Liver (tissue), 9 donors: Measurements from ENCODE around the gene AFF2. TPM values are rescaled to one million over a fixed set of nuclear protein-coding genes. Genes with fewer than 3 reads are reported as not detected.

ENCODE experiments used
- DNase-seq: peaks from one replicate; pipeline ENCODE4 v3.0.0-alpha.2; 2017; ENCODE audit warnings: low spot score
- H3K27ac ChIP-seq, 2 donors: one replicate each; pipeline ENCODE4 v1.7.0; 2013; ENCODE audit warnings: inconsistent platforms in 2 of 2, low read length in 2 of 2, control low read depth in 1 of 2, low read depth in 1 of 2, mild to moderate bottlenecking in 1 of 2
- H3K27me3 ChIP-seq, 4 donors: one replicate each; pipeline versions ENCODE4 v1.6.1 to v1.7.0; 2013; ENCODE audit warnings: low read length in 3 of 4, inconsistent platforms in 1 of 4, mild to moderate bottlenecking in 1 of 4, moderate library complexity in 1 of 4; ENCODE audit not compliant: control insufficient read depth in 4 of 4, insufficient read depth in 4 of 4
- H3K36me3 ChIP-seq, 4 donors: one replicate each; pipeline versions ENCODE4 v1.6.1 to v1.7.0; 2013; ENCODE audit warnings: low read length in 3 of 4, mild to moderate bottlenecking in 3 of 4, low read depth in 1 of 4, moderate library complexity in 1 of 4; ENCODE audit not compliant: control insufficient read depth in 4 of 4, insufficient read depth in 3 of 4
- H3K4me1 ChIP-seq, 4 donors: one replicate each; pipeline versions ENCODE4 v1.6.1 to v1.7.0; 2013; ENCODE audit warnings: low read length in 3 of 4, mild to moderate bottlenecking in 3 of 4, moderate library complexity in 1 of 4; ENCODE audit not compliant: control insufficient read depth in 4 of 4, insufficient read depth in 4 of 4
- H3K4me3 ChIP-seq, 3 donors: one replicate each; pipeline versions ENCODE4 v1.6.1 to v1.7.0; 2013; ENCODE audit warnings: low read length in 3 of 3, control low read depth in 1 of 3, low read depth in 1 of 3, mild to moderate bottlenecking in 1 of 3
- H3K9ac ChIP-seq, 2 donors: one replicate each; pipeline ENCODE4 v1.7.0; 2013; ENCODE audit warnings: low read length in 2 of 2, mild to moderate bottlenecking in 2 of 2, moderate library complexity in 2 of 2, control low read depth in 1 of 2, low read depth in 1 of 2
- H3K9me3 ChIP-seq, 4 donors: one replicate each; pipeline versions ENCODE4 v1.6.1 to v1.7.0; 2013; ENCODE audit warnings: low read length in 3 of 4; ENCODE audit not compliant: control insufficient read depth in 4 of 4
- ATF3 ChIP-seq: IDR thresholded peaks from 2 replicates; pipeline ENCODE4 v1.6.1; 2016; ENCODE audit warnings: antibody characterized with exemption
- CTCF ChIP-seq: fragments of 150-350 bp; IDR thresholded peaks from 2 replicates; pipeline ENCODE4 v1.5.1; 2017; ENCODE audit warnings: improper control_type of control experiment, low read depth, low read length; ENCODE audit not compliant: missing input control
- EGR1 ChIP-seq, 2 donors: IDR thresholded peaks; 2 replicates each; pipeline ENCODE4 v1.6.1; 2016 to 2018; ENCODE audit warnings: antibody characterized with exemption in 2 of 2, low read depth in 2 of 2
- FOXA1 ChIP-seq: IDR thresholded peaks from 2 replicates; pipeline ENCODE4 v1.6.1; 2016; ENCODE audit warnings: antibody characterized with exemption
- FOXA2 ChIP-seq: IDR thresholded peaks from 2 replicates; pipeline ENCODE4 v1.6.1; 2016; ENCODE audit warnings: antibody characterized with exemption
- GABPA ChIP-seq, 2 donors: IDR thresholded peaks in 1 of 2; conservative IDR thresholded peaks in 1 of 2; 2 replicates each; pipeline ENCODE4 v1.6.1; 2016; ENCODE audit warnings: antibody characterized with exemption in 2 of 2, mild to moderate bottlenecking in 1 of 2, moderate library complexity in 1 of 2
- HNF4A ChIP-seq, 2 donors: conservative IDR thresholded peaks; 2 replicates each; pipeline ENCODE4 v1.6.1; 2016; ENCODE audit warnings: antibody characterized with exemption in 2 of 2, mild to moderate bottlenecking in 2 of 2
- HNF4G ChIP-seq: IDR thresholded peaks from 2 replicates; pipeline ENCODE4 v1.6.1; 2016; ENCODE audit warnings: antibody characterized with exemption
- JUND ChIP-seq, 2 donors: IDR thresholded peaks; 2 replicates each; pipeline ENCODE4 v1.6.1; 2016; ENCODE audit warnings: antibody characterized with exemption in 2 of 2
- MAX ChIP-seq: IDR thresholded peaks from 2 replicates; pipeline ENCODE4 v1.6.1; 2016; ENCODE audit warnings: antibody characterized with exemption
- NR2F2 ChIP-seq: IDR thresholded peaks from 2 replicates; pipeline ENCODE4 v1.6.1; 2016; ENCODE audit warnings: antibody characterized with exemption
- RAD21 ChIP-seq, 2 donors: IDR thresholded peaks; 2 replicates each; pipeline ENCODE4 v1.6.1; 2016; ENCODE audit warnings: antibody characterized with exemption in 2 of 2, mild to moderate bottlenecking in 2 of 2
- REST ChIP-seq: IDR thresholded peaks from 2 replicates; pipeline ENCODE4 v1.6.1; 2016; ENCODE audit warnings: antibody characterized with exemption, mild to moderate bottlenecking
- RXRA ChIP-seq, 2 donors: IDR thresholded peaks; 2 replicates each; pipeline ENCODE4 v1.6.1; 2017 to 2018; ENCODE audit warnings: antibody characterized with exemption in 2 of 2, mild to moderate bottlenecking in 1 of 2
- SP1 ChIP-seq: IDR thresholded peaks from 2 replicates; pipeline ENCODE4 v1.6.1; 2018; ENCODE audit warnings: antibody characterized with exemption, mild to moderate bottlenecking
- TAF1 ChIP-seq: conservative IDR thresholded peaks from 2 replicates; pipeline ENCODE4 v1.6.1; 2016; ENCODE audit warnings: antibody characterized with exemption, mild to moderate bottlenecking
- YY1 ChIP-seq: IDR thresholded peaks from 2 replicates; pipeline ENCODE4 v1.6.1; 2016; ENCODE audit warnings: antibody characterized with exemption, mild to moderate bottlenecking
- ZBTB33 ChIP-seq: IDR thresholded peaks from 2 replicates; pipeline ENCODE4 v1.6.1; 2016; ENCODE audit warnings: antibody characterized with exemption
- WGBS: extraction: QIAGEN DNeasy Blood & Tissue Kit; methylation state at CpG from one replicate; pipeline ENCODE4 v1.1.7; 2013; 5-methylcytosine and 5-hydroxymethylcytosine counted together
- polyA plus RNA-seq, 2 donors: library from polyadenylated mRNA; stranded (reverse) in 1 of 2; unstranded in 1 of 2; fragments of 200-250 nt in 1 of 2; fragments of >200 nt in 1 of 2; fragmentation: Nextera tagmentation in 1 of 2; extraction: Ambion mirVana in 1 of 2; gene quantifications; one replicate each; pipeline versions ENCODE4 v1.2.1 to v1.2.3, GENCODE V29; 2013 to 2015
- total RNA-seq, 2 donors: library from RNA; depleted of rRNA; stranded (reverse); fragments of >200 nt; gene quantifications; one replicate each; pipeline ENCODE4 v1.2.3, GENCODE V29; 2014
- donor health status: healthy.
- donor health status: healthy.
- donor health status: healthy.
- donor health status: healthy.
- donor health status: healthy.

AFF2 gene
- total and polyA plus RNA-seq, 4 donors: 0.01 to 1.6 (median 0.50) TPM; not detected in 1

- Histone ChIP-seq H3K4me3 (no peak overlapping the region), H3K4me1 (no peaks in the 10 kb centered on the region), H3K27me3 (no peaks in the 10 kb centered on the region), H3K9me3 (no peaks in the 10 kb centered on the region), H3K27ac (no peak overlapping the region), H3K9ac (no peak overlapping the region), H3K36me3 (no peaks in the 10 kb centered on the region)
- DNase-seq: no peak
- TF ChIP-seq ATF3 (no peak), CTCF (no peak), RAD21 (IDR thresholded peaks at IDR 0.05) (no peak), ZBTB33 (no peak), GABPA (IDR thresholded peaks at IDR 0.05 in 1 of 2, conservative IDR thresholded peaks at IDR 0.05 in 1 of 2) (no peak), YY1 (no peak), EGR1 (IDR thresholded peaks at IDR 0.05; ENCODE audit: low read depth in 2 of 2) (no peak), NR2F2 (no peak), FOXA2 (no peak), HNF4A (conservative IDR thresholded peaks at IDR 0.05) (no peak), REST (no peak), HNF4G (no peak), JUND (IDR thresholded peaks at IDR 0.05) (no peak), TAF1 (no peak), MAX (no peak), RXRA (IDR thresholded peaks at IDR 0.05) (no peak), SP1 (no peak), FOXA1 (no peak)
- WGBS: 68% methylated on average over 4 of the region's 4 CpGs
These were observed 41.1 kb upstream of the AFF2 start for GRCh38 chrX:148459343-148459742.
